SK-N-SH treated with all-trans-retinoic acid at 6 μM for 48 hours (cell line): ENCODE measurements around the gene MAT1A.
"Not testable (repeated sequence)": the region's sequence is repeated elsewhere in the genome, so short reads cannot be mapped to it uniquely, and the experiment has no call there.

Experiments
- ATAC-seq: fragments of 200-7000 bp; cut with Tn5 transposase; 3 replicates; pipeline ENCODE4 v1.9.1; 2020; ENCODE audit warnings: mild to moderate bottlenecking, moderate library complexity
- ARNTL ChIP-seq: fragments of 450-650 bp; formaldehyde crosslinking; IDR thresholded peaks from 2 replicates; pipeline ENCODE4 v1.5.0; 2020; ENCODE audit warnings: low read depth, mild to moderate bottlenecking, moderate library complexity, borderline replicate concordance
- BACH2 ChIP-seq: fragments of 250-450 bp; sonication (Bioruptor Pico); IDR thresholded peaks from 2 replicates; pipeline ENCODE4 v1.9.0; 2021; ENCODE audit warnings: mild to moderate bottlenecking, borderline replicate concordance
- CSRNP3 ChIP-seq: fragments of 250-450 bp; sonication (Bioruptor Pico); IDR thresholded peaks from 2 replicates; pipeline ENCODE4 v1.5.1; 2021; ENCODE audit warnings: mild to moderate bottlenecking, moderate library complexity
- GLIS3 ChIP-seq: fragments of 250-450 bp; sonication (Bioruptor Pico); IDR thresholded peaks from 2 replicates; pipeline ENCODE4 v1.5.0; 2020; ENCODE audit warnings: mild to moderate bottlenecking, moderate library complexity
- ISL1 ChIP-seq: fragments of 250-450 bp; sonication (Bioruptor Pico); IDR thresholded peaks from 2 replicates; pipeline ENCODE4 v2.1.2; 2022; ENCODE audit warnings: mild to moderate bottlenecking, moderate library complexity
- PPARA ChIP-seq: fragments of 250-450 bp; sonication (Bioruptor Pico); IDR thresholded peaks from 2 replicates; pipeline ENCODE4 v1.5.0; 2020; ENCODE audit warnings: mild to moderate bottlenecking, borderline replicate concordance
- RARB ChIP-seq: fragments of 250-450 bp; sonication (Bioruptor Pico); IDR thresholded peaks from 2 replicates; pipeline ENCODE4 v1.8.0; 2021; ENCODE audit warnings: mild to moderate bottlenecking, moderate library complexity
- SNAI2 ChIP-seq: fragments of 250-450 bp; sonication (Bioruptor Pico); IDR thresholded peaks from 2 replicates; pipeline ENCODE4 v1.5.0; 2020; ENCODE audit warnings: mild to moderate bottlenecking, moderate library complexity
- TCF4 ChIP-seq: fragments of 250-450 bp; sonication (Bioruptor Pico); IDR thresholded peaks from 2 replicates; pipeline ENCODE4 v1.8.0; 2021; ENCODE audit warnings: mild to moderate bottlenecking, moderate library complexity, borderline replicate concordance
- TOX ChIP-seq: fragments of 250-450 bp; sonication (Bioruptor Pico); IDR thresholded peaks from 2 replicates; pipeline ENCODE4 v1.8.0; 2021; ENCODE audit warnings: mild to moderate bottlenecking, moderate library complexity, borderline replicate concordance
- ZC3H10 ChIP-seq: fragments of 250-450 bp; sonication (Bioruptor Pico); IDR thresholded peaks from 2 replicates; pipeline ENCODE4 v1.5.1; 2021; ENCODE audit warnings: mild to moderate bottlenecking, moderate library complexity
- ZFP3 ChIP-seq: fragments of 250-450 bp; sonication (Bioruptor Pico); IDR thresholded peaks from 2 replicates; pipeline ENCODE4 v1.5.0; 2020; ENCODE audit warnings: mild to moderate bottlenecking, moderate library complexity
- ZFP30 ChIP-seq: fragments of 450-650 bp; formaldehyde crosslinking; IDR thresholded peaks from 2 replicates; pipeline ENCODE4 v1.5.0; 2022; ENCODE audit warnings: mild to moderate bottlenecking, moderate library complexity
- ZNF565 ChIP-seq: fragments of 450-650 bp; formaldehyde crosslinking; conservative IDR thresholded peaks from 2 replicates; pipeline ENCODE4 v1.5.0; 2020; ENCODE audit warnings: low read depth, mild to moderate bottlenecking, moderate library complexity
- ZNF70 ChIP-seq: fragments of 450-650 bp; formaldehyde crosslinking; IDR thresholded peaks from 2 replicates; pipeline ENCODE4 v1.5.0; 2020; ENCODE audit warnings: mild to moderate bottlenecking, moderate library complexity
- ZNF8 ChIP-seq: fragments of 450-650 bp; formaldehyde crosslinking; IDR thresholded peaks from 2 replicates; pipeline ENCODE4 v1.5.0; 2020; ENCODE audit warnings: mild to moderate bottlenecking, moderate library complexity
- TF ChIP-seq, protein P1 (sequence below): fragments of 250-450 bp; sonication (Bioruptor Pico); IDR thresholded peaks from 2 replicates; pipeline ENCODE4 v1.8.0; 2021; ENCODE audit warnings: low read depth, mild to moderate bottlenecking, moderate library complexity, borderline replicate concordance
- TF ChIP-seq, protein P2 (sequence below): fragments of 250-450 bp; sonication (Bioruptor Pico); IDR thresholded peaks from 2 replicates; pipeline ENCODE4 v1.8.0; 2020; ENCODE audit warnings: mild to moderate bottlenecking, moderate library complexity, borderline replicate concordance
- TF ChIP-seq, protein P3 (sequence below): fragments of 250-450 bp; sonication (Bioruptor Pico); IDR thresholded peaks from 2 replicates; pipeline ENCODE4 v1.5.0; 2020; ENCODE audit warnings: mild to moderate bottlenecking, moderate library complexity

MAT1A gene

GRCh38 chr10:80313523-80313922 lies 24.1 kb upstream of the MAT1A start:
- TF ChIP-seq ZFP30 (CRISPR knock-in tag): no peak
- TF ChIP-seq ZNF70: no peak
- TF ChIP-seq RARB (CRISPR knock-in tag): no peak
- TF ChIP-seq GLIS3 (CRISPR knock-in tag): no peak
- TF ChIP-seq BACH2 (CRISPR knock-in tag): no peak
- no peak for TF ChIP-seq TCF4 (CRISPR knock-in tag)
- TF ChIP-seq ZNF565: no peak
- TF ChIP-seq TOX (CRISPR knock-in tag): no peak
- TF ChIP-seq SNAI2 (CRISPR knock-in tag): no peak
- ATAC-seq: no peak

DNA sequence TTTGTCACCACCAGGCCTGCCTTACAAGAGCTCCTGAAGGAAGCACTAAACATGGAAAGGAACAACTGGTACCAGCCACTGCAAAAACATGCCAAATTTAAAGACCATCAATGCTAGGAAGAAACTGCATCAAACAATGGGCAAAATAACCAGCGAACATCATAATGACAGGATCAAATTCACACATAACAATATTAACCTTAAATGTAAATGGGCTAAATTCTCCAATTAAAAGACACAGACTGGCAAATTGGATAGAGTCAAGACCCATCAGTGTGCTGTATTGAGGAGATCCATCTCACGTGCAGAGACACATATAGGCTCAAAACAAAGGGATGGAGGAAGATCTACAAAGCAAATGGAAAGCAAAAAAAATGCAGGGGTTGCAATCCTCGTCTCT lies 16.5 kb upstream of the MAT1A start:
- not testable (repeated sequence) for ATAC-seq

DNA sequence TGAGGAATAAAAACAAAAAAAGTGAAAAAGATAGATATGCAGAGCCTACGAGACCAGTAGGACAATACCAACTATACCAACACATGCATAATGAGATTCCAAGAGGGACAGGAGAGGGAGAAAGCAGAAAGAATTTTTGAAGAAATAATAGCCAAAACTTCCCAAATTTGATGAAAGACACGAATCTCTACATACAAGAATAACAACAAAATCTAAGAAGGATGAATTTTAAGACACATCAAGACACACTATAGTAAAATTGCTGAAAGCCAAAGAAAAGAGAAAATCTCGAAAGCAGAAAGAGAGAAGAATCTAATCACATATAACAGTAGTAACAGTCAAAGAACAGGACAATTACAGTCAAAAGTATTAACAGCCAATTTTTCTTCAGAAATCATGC lies 7.5 kb upstream of the MAT1A start:
- ATAC-seq: no peak
- TF ChIP-seq ZNF8 (CRISPR knock-in tag) (no peak), CSRNP3 (CRISPR knock-in tag) (no peak), ZNF565 (no peak), ZC3H10 (CRISPR knock-in tag) (no peak), ARNTL (CRISPR knock-in tag) (no peak), SNAI2 (CRISPR knock-in tag) (no peak), RARB (CRISPR knock-in tag) (no peak)
- TF ChIP-seq, protein P1, sequence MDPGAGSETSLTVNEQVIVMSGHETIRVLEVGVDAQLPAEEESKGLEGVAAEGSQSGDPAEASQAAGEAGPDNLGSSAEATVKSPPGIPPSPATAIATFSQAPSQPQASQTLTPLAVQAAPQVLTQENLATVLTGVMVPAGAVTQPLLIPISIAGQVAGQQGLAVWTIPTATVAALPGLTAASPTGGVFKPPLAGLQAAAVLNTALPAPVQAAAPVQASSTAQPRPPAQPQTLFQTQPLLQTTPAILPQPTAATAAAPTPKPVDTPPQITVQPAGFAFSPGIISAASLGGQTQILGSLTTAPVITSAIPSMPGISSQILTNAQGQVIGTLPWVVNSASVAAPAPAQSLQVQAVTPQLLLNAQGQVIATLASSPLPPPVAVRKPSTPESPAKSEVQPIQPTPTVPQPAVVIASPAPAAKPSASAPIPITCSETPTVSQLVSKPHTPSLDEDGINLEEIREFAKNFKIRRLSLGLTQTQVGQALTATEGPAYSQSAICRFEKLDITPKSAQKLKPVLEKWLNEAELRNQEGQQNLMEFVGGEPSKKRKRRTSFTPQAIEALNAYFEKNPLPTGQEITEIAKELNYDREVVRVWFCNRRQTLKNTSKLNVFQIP: no peak
- TF ChIP-seq, all 23 proteins: peak for 0

- ATAC-seq: no peak
- TF ChIP-seq PPARA (CRISPR knock-in tag) (no peak), SNAI2 (CRISPR knock-in tag) (no peak), GLIS3 (CRISPR knock-in tag) (no peak), ISL1 (CRISPR knock-in tag) (no peak), TOX (CRISPR knock-in tag) (no peak), CSRNP3 (CRISPR knock-in tag) (no peak), ZFP3 (no peak), BACH2 (CRISPR knock-in tag) (no peak)
- TF ChIP-seq, protein P2, sequence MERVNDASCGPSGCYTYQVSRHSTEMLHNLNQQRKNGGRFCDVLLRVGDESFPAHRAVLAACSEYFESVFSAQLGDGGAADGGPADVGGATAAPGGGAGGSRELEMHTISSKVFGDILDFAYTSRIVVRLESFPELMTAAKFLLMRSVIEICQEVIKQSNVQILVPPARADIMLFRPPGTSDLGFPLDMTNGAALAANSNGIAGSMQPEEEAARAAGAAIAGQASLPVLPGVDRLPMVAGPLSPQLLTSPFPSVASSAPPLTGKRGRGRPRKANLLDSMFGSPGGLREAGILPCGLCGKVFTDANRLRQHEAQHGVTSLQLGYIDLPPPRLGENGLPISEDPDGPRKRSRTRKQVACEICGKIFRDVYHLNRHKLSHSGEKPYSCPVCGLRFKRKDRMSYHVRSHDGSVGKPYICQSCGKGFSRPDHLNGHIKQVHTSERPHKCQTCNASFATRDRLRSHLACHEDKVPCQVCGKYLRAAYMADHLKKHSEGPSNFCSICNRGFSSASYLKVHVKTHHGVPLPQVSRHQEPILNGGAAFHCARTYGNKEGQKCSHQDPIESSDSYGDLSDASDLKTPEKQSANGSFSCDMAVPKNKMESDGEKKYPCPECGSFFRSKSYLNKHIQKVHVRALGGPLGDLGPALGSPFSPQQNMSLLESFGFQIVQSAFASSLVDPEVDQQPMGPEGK (CRISPR knock-in tag): no peak
- TF ChIP-seq, protein P3, sequence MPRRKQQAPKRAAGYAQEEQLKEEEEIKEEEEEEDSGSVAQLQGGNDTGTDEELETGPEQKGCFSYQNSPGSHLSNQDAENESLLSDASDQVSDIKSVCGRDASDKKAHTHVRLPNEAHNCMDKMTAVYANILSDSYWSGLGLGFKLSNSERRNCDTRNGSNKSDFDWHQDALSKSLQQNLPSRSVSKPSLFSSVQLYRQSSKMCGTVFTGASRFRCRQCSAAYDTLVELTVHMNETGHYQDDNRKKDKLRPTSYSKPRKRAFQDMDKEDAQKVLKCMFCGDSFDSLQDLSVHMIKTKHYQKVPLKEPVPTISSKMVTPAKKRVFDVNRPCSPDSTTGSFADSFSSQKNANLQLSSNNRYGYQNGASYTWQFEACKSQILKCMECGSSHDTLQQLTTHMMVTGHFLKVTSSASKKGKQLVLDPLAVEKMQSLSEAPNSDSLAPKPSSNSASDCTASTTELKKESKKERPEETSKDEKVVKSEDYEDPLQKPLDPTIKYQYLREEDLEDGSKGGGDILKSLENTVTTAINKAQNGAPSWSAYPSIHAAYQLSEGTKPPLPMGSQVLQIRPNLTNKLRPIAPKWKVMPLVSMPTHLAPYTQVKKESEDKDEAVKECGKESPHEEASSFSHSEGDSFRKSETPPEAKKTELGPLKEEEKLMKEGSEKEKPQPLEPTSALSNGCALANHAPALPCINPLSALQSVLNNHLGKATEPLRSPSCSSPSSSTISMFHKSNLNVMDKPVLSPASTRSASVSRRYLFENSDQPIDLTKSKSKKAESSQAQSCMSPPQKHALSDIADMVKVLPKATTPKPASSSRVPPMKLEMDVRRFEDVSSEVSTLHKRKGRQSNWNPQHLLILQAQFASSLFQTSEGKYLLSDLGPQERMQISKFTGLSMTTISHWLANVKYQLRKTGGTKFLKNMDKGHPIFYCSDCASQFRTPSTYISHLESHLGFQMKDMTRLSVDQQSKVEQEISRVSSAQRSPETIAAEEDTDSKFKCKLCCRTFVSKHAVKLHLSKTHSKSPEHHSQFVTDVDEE: no peak
- TF ChIP-seq, all 23 proteins: peak for 0
Observed at GRCh38 chr10:80292607-80293239, 3.3 kb upstream of the MAT1A start.
